WTC11 (cell line): ENCODE measurements around the gene MCF2L2. TPM values are rescaled to one million over a fixed set of nuclear protein-coding genes. Genes with fewer than 3 reads are reported as not detected.

ENCODE experiments used
- ATAC-seq: fragments of 200-7000 bp; cut with Tn5 transposase; 2 replicates; pipeline ENCODE4 v1.10.0; 2021; ENCODE audit warnings: mild to moderate bottlenecking, moderate library complexity
- CTCF ChIA-PET: fragments of 300-600 bp; sonication (Branson Sonifier 250); formaldehyde crosslinking; loops from one replicate; lab custom pipeline; 2021; ENCODE audit warnings: antibody characterized with exemption; lab: Charles Lee
- POLR2A ChIA-PET: fragments of 350-600 bp; sonication (Branson Sonifier 250); formaldehyde crosslinking; loops from one replicate; lab custom pipeline; 2021; ENCODE audit warnings: antibody characterized with exemption; lab: Charles Lee
- DNase-seq: peaks from one replicate; pipeline ENCODE4 v3.0.0; 2021; ENCODE audit warnings: low spot score
- H3K27ac Mint-ChIP-seq: 2 replicates; pipeline ENCODE4 v1.8.0; 2021; ENCODE audit warnings: mixed read lengths
- H3K27me3 Mint-ChIP-seq: 2 replicates; pipeline ENCODE4 v1.8.0; 2021; ENCODE audit warnings: low read depth, mild to moderate bottlenecking, moderate library complexity, mixed read lengths
- H3K36me3 Mint-ChIP-seq: 2 replicates; pipeline ENCODE4 v1.8.0; 2021; ENCODE audit warnings: mixed read lengths
- H3K4me1 Mint-ChIP-seq: 2 replicates; pipeline ENCODE4 v1.8.0; 2022; ENCODE audit warnings: mixed read lengths
- H3K4me3 Mint-ChIP-seq: 2 replicates; pipeline ENCODE4 v1.8.0; 2021; ENCODE audit warnings: mild to moderate bottlenecking, moderate library complexity, mixed read lengths
- H3K9me3 Mint-ChIP-seq: 2 replicates; pipeline ENCODE4 v1.8.0; 2021; ENCODE audit warnings: mixed read lengths
- E2F1 ChIP-seq: sonication (generic); formaldehyde crosslinking; IDR thresholded peaks from 2 replicates; pipeline ENCODE4 v1.8.0; 2022; ENCODE audit warnings: mild to moderate bottlenecking, missing genetic modification reagents
- FOXJ3 ChIP-seq: sonication (generic); formaldehyde crosslinking; IDR thresholded peaks from 2 replicates; pipeline ENCODE4 v1.9.0; 2021; ENCODE audit warnings: missing genetic modification reagents, mild to moderate bottlenecking, borderline replicate concordance
- MXD4 ChIP-seq: fragments of 250-450 bp; sonication (Bioruptor Pico); IDR thresholded peaks from 2 replicates; pipeline ENCODE4 v1.8.0; 2021; ENCODE audit warnings: mild to moderate bottlenecking, moderate library complexity, borderline replicate concordance
- NR2C2 ChIP-seq: sonication (generic); formaldehyde crosslinking; IDR thresholded peaks from 2 replicates; pipeline ENCODE4 v1.8.0; 2022; ENCODE audit warnings: mild to moderate bottlenecking, missing genetic modification reagents
- STAT6 ChIP-seq: sonication (generic); formaldehyde crosslinking; conservative IDR thresholded peaks from 2 replicates; pipeline ENCODE4 v1.8.1; 2023; ENCODE audit warnings: mild to moderate bottlenecking, low read depth, missing genetic modification reagents, moderate library complexity
- ZNF532 ChIP-seq: fragments of 250-450 bp; sonication (Bioruptor Pico); IDR thresholded peaks from 2 replicates; pipeline ENCODE4 v1.9.0; 2021; ENCODE audit warnings: mild to moderate bottlenecking, borderline replicate concordance
- ZSCAN18 ChIP-seq: fragments of 250-450 bp; sonication (Bioruptor Pico); IDR thresholded peaks from 2 replicates; pipeline ENCODE4 v2.1.2; 2022; ENCODE audit warnings: mild to moderate bottlenecking, moderate library complexity
- total RNA-seq: library from RNA; stranded (reverse); gene quantifications from 3 replicates; pipeline ENCODE4 v1.2.3, GENCODE V29; 2021

Gene MCF2L2
- total RNA-seq, 1 experiment from 2014 or later, result 7.5 TPM

GRCh38 chr3:183144363-183144762, 284.1 kb downstream of the MCF2L2 start (continued):
- TF ChIP-seq E2F1 (CRISPR knock-in tag), result no peak
- TF ChIP-seq, all 79 proteins: peak for 0

GRCh38 chr3:183142199-183142598, 286.2 kb downstream of the MCF2L2 start:
- peak; percentile 39; the same call in 1 of the 2 replicates for ATAC-seq

More at GRCh38 chr3:183142199-183142598, 286.2 kb downstream of the MCF2L2 start:
- ChIA-PET POLR2A (no interaction called here), CTCF (interaction anchor here (0.5 to 1.4 kb wide), 5 partner anchors 10 to 391 kb away, joined by 3 to 5 read pairs (median 3); no protein-coding TSS in a partner anchor)
- Mint-ChIP-seq H3K36me3 (no peaks in the 10 kb centered on the region), H3K27ac (no peak overlapping the region), H3K27me3 (no peaks in the 10 kb centered on the region), H3K4me3 (no peak overlapping the region), H3K4me1 (no peaks in the 10 kb centered on the region), H3K9me3 (no peaks in the 10 kb centered on the region)
- DNase-seq, result no peak
- no peak for TF ChIP-seq NR2C2 (CRISPR knock-in tag)
- no peak for TF ChIP-seq ZNF532
- TF ChIP-seq FOXJ3 (CRISPR knock-in tag), result no peak
- TF ChIP-seq MXD4 (CRISPR knock-in tag), result no peak
- no peak for TF ChIP-seq STAT6 (CRISPR knock-in tag)
- no peak for TF ChIP-seq ZSCAN18 (CRISPR knock-in tag)
